ENCODE measurements around the gene FCSK.
"Not testable (repeated sequence)": the region's sequence is repeated elsewhere in the genome, so short reads cannot be mapped to it uniquely, and the experiment has no call there.

Gene FCSK

DNA sequence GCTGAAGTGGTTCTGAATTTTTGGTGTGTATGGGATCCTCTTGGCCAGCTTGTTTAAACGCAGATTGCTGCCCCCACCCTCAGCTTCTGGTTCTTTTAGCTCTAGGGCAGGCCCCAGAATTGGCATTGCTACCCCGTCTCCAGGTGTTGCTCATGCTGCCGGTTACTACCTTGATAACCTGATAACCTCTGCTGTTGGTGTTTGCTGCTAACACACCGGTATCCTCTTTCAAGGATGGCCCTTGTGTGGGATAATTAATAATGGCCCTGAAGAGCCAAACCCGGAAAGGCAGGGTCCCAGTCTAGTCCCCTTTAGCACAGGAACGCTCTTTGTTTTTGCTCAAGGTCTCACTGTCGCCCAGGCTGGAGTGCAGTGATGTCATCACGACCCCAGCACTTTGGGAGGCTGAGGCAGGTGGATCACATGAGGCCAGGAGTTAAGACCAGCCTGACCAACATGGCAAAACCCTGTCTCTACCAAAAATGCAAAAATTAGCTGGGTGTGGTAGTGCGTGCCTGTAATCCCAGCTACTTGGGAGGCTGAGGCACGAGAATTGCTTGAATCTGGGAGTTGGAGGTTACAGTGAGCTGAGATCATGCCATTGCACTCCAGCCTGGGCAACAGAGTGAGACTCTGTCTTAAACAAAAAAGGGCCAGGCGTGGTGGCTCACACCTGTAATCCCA is 14.2 kb upstream of the FCSK start:
- TF ChIP-seq CTCF (IDR thresholded peaks at IDR 0.05; ENCODE audit: borderline replicate concordance, insufficient read depth, low read depth, low read length) = no peak
- no peak overlapping the region for H3K4me3 ChIP-seq (ENCODE audit: low read depth, low read length)

DNA sequence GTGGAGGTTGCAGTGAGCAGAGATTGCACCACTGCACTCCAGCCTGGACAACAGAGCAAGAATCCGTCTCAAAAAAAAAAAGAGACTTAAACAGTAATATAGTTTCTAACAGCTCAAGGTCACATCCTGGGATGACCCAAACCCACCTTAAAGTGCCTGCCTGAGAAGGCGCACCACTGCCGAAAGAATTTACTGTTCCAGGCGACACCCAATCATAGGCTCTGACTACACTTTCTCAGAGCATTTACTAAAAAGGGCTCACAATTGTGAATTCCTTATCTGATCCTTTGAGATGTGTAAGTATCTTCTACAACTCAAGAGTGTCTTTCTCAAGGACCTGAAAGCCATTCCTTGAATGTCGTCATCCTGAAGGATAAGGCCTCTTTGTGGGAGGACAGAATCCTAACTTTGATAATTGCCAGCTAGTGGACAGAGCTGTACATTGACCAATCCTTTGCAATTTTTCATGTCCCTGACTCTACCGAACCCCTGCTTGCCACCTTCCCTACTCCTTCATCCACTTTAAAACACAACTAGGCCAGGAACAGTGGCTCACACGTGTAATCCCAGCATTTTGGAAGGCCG is 12.9 kb upstream of the FCSK start:
- no peak for TF ChIP-seq CTCF (IDR thresholded peaks at IDR 0.05; ENCODE audit: borderline replicate concordance, insufficient read depth, low read depth, low read length)
- H3K4me3 ChIP-seq (ENCODE audit: low read depth, low read length) = no peak overlapping the region

DNA sequence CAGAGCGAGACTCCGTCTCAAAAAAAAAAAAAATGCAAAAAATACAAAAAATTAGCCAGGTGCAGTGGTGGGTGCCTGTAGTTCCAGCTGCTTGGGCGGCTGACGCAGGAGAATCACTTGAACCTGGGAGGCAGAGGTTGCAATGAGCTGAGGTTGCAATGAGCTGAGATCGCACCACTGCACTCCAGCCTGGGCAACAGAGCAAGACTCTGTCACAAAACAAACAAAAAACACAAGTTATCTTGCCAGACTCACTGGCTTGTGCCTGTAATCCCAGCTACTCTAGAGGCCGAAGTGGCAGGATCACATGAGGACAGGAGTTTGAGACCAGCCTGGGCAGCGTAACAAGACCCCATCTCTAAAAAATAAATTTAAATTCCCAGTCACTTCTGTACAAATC is 12.1 kb upstream of the FCSK start:
- TF ChIP-seq CTCF (IDR thresholded peaks at IDR 0.05; ENCODE audit: borderline replicate concordance, insufficient read depth, low read depth, low read length) = no peak
- H3K4me3 ChIP-seq (ENCODE audit: low read depth, low read length) = no peak overlapping the region

DNA sequence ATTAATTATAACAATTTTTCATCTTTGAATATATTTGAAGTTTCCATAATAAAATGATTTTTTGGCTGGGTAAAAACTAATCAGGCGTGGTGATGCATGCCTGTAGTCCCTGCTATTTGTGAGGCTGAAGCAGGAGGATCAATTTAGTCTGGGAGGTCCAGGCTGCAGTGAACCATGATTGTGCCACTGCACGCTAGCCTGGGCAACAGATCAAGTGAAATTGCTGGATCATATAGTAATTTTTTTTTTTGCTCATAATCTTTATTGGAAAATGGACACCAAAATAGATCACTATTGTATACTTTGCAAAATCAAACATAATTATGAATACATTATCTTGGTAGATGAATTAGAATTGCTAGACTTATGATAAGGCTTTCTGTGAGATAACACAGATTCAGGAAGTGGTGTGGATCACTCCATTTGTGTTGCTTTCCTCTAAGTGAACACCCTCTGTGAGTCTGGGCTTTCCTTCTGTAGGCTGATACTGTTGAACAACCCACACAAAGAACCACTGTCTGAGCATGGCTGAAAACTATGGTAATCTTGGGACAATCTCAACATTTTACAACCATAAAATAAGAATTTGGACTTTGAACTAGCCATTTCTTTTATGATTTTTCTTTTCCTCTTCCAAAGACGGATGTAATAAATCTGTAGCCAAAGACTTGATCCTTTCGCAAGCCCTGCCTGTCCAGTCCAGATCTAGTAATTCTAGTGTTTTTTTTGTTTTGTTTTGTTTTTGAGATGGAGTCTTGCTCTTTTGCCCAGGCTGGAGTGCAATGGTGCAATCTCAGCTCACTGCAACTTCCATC is 9.9 kb upstream of the FCSK start:
- H3K4me3 ChIP-seq (ENCODE audit: low read depth, low read length) = no peak overlapping the region
- TF ChIP-seq CTCF (IDR thresholded peaks at IDR 0.05; ENCODE audit: borderline replicate concordance, insufficient read depth, low read depth, low read length) = no peak

DNA sequence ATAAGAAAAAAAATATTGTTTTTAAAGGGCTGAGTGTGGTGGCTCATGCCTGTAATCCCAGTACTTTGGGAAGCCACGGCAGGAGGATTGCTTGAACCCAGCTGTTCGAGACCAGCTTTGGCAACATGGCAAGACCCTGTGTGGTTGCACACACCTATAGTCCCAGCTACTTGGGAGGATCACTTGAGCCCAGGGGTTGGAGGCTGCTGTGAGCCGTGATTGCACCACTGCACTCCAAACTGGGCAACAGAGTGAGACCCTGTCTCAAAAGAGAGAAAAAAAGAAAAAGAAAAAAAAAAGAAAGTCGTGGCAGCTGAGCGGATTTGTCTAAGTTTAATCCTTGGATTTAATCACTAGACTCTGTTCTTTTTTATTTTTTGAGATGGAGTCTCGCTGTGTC is 6.3 kb upstream of the FCSK start:
- no peak overlapping the region for H3K4me3 ChIP-seq (ENCODE audit: low read depth, low read length)
- TF ChIP-seq CTCF (IDR thresholded peaks at IDR 0.05; ENCODE audit: borderline replicate concordance, insufficient read depth, low read depth, low read length) = no peak

GRCh38 chr16:70450142-70451003 is 4.0 kb upstream of the FCSK start:
- not testable (repeated sequence) for H3K4me3 ChIP-seq (ENCODE audit: low read depth, low read length)

GRCh38 chr16:70451004-70451340 is 3.4 kb upstream of the FCSK start:
- H3K4me3 ChIP-seq (ENCODE audit: low read depth, low read length) = not testable (repeated sequence)

Measured in GM12875 (cell line).